ENCODE results near the gene GATAD2B.
"Not testable (repeated sequence)": the region's sequence is repeated elsewhere in the genome, so short reads cannot be mapped to it uniquely, and the experiment has no call there.

- not testable (repeated sequence) for TF ChIP-seq POLR2A, CTCF, EP300 (IDR thresholded peaks at IDR 0.05)
Observed at GRCh38 chr1:153844349-153844748, 78.4 kb downstream of the GATAD2B start.

Measured in ovary (tissue), 3 donors.